HEK293 (cell line): ENCODE measurements around the gene COX6A2.
A peak's percentile ranks its signal among the peaks of the same experiment; 100 is the strongest.

ENCODE experiments used
- BCL11A ChIP-seq: fragments of 450-650 bp; formaldehyde crosslinking; IDR thresholded peaks from 2 replicates; pipeline ENCODE4 v1.5.1; 2016; ENCODE audit warnings: low read depth, missing biosample characterization, missing genetic modification characterization
- BCL11B ChIP-seq: fragments of 450-650 bp; formaldehyde crosslinking; IDR thresholded peaks from 2 replicates; pipeline ENCODE4 v1.5.1; 2016; ENCODE audit warnings: low read depth, missing biosample characterization, missing genetic modification characterization
- FEZF1 ChIP-seq: fragments of 450-650 bp; formaldehyde crosslinking; IDR thresholded peaks from 2 replicates; pipeline ENCODE4 v1.5.1; 2016; ENCODE audit warnings: missing biosample characterization, missing genetic modification characterization
- GFI1B ChIP-seq: fragments of 450-650 bp; formaldehyde crosslinking; IDR thresholded peaks from 2 replicates; pipeline ENCODE4 v1.5.1; 2016; ENCODE audit warnings: missing biosample characterization, missing genetic modification characterization
- GLI4 ChIP-seq: fragments of 450-650 bp; formaldehyde crosslinking; IDR thresholded peaks from 2 replicates; pipeline ENCODE4 v1.5.1; 2016; ENCODE audit warnings: missing biosample characterization, missing genetic modification characterization
- GLIS1 ChIP-seq: fragments of 450-650 bp; formaldehyde crosslinking; IDR thresholded peaks from 2 replicates; pipeline ENCODE4 v1.5.1; 2016; ENCODE audit warnings: missing biosample characterization, missing genetic modification characterization
- HOXA7 ChIP-seq: sonication (generic); formaldehyde crosslinking; IDR thresholded peaks from 2 replicates; pipeline ENCODE4 v1.8.1; 2022; ENCODE audit warnings: missing genetic modification reagents, borderline replicate concordance
- KLF8 ChIP-seq: fragments of 450-650 bp; formaldehyde crosslinking; IDR thresholded peaks from 2 replicates; pipeline ENCODE4 v1.5.1; 2016; ENCODE audit warnings: missing biosample characterization, missing genetic modification characterization
- OSR2 ChIP-seq: fragments of 450-650 bp; formaldehyde crosslinking; IDR thresholded peaks from 2 replicates; pipeline ENCODE4 v1.5.1; 2016; ENCODE audit warnings: missing biosample characterization, missing genetic modification characterization
- ZBTB11 ChIP-seq: fragments of 450-650 bp; formaldehyde crosslinking; conservative IDR thresholded peaks from 2 replicates; pipeline ENCODE4 v1.5.1; 2016; ENCODE audit warnings: low read depth, missing biosample characterization, missing genetic modification characterization
- ZBTB48 ChIP-seq: fragments of 450-650 bp; formaldehyde crosslinking; IDR thresholded peaks from 2 replicates; pipeline ENCODE4 v1.5.1; 2016; ENCODE audit warnings: missing biosample characterization, missing genetic modification characterization
- ZFP3 ChIP-seq: fragments of 450-650 bp; formaldehyde crosslinking; IDR thresholded peaks from 2 replicates; pipeline ENCODE4 v1.5.1; 2016; ENCODE audit warnings: low read depth, missing biosample characterization, missing genetic modification characterization
- ZNF140 ChIP-seq: fragments of 450-650 bp; formaldehyde crosslinking; IDR thresholded peaks from 2 replicates; pipeline ENCODE4 v1.5.1; 2016; ENCODE audit warnings: missing biosample characterization, missing genetic modification characterization
- ZNF19 ChIP-seq: fragments of 450-650 bp; formaldehyde crosslinking; IDR thresholded peaks from 2 replicates; pipeline ENCODE4; 2016; ENCODE audit warnings: missing biosample characterization, missing genetic modification characterization, low read depth
- ZNF239 ChIP-seq: fragments of 450-650 bp; formaldehyde crosslinking; IDR thresholded peaks from 2 replicates; pipeline ENCODE4 v1.5.1; 2016; ENCODE audit warnings: missing biosample characterization, missing genetic modification characterization
- ZNF266 ChIP-seq: fragments of 450-650 bp; formaldehyde crosslinking; IDR thresholded peaks from 2 replicates; pipeline ENCODE4 v1.5.1; 2016; ENCODE audit warnings: missing biosample characterization, missing genetic modification characterization, low read depth
- ZNF292 ChIP-seq: fragments of 450-650 bp; formaldehyde crosslinking; IDR thresholded peaks from 2 replicates; pipeline ENCODE4 v1.5.1; 2016; ENCODE audit warnings: low read depth, missing biosample characterization, missing genetic modification characterization, borderline replicate concordance
- ZNF324 ChIP-seq: fragments of 450-650 bp; formaldehyde crosslinking; IDR thresholded peaks from 2 replicates; pipeline ENCODE4 v1.5.1; 2016; ENCODE audit warnings: missing biosample characterization, missing genetic modification characterization
- ZNF394 ChIP-seq: fragments of 450-650 bp; formaldehyde crosslinking; IDR thresholded peaks from 2 replicates; pipeline ENCODE4 v1.5.1; 2016; ENCODE audit warnings: missing biosample characterization, missing genetic modification characterization, mild to moderate bottlenecking, moderate library complexity, borderline replicate concordance
- ZNF433 ChIP-seq: fragments of 450-650 bp; formaldehyde crosslinking; IDR thresholded peaks from 2 replicates; pipeline ENCODE4 v1.5.1; 2016; ENCODE audit warnings: missing biosample characterization, missing genetic modification characterization, low read depth
- ZNF521 ChIP-seq: fragments of 450-650 bp; formaldehyde crosslinking; IDR thresholded peaks from 2 replicates; pipeline ENCODE4 v1.5.1; 2017; ENCODE audit warnings: missing biosample characterization, mild to moderate bottlenecking, missing genetic modification characterization
- ZNF529 ChIP-seq: fragments of 450-650 bp; formaldehyde crosslinking; IDR thresholded peaks from 2 replicates; pipeline ENCODE4 v1.5.1; 2017; ENCODE audit warnings: missing genetic modification characterization, missing biosample characterization; ENCODE audit not compliant: insufficient replicate concordance
- ZNF530 ChIP-seq: fragments of 450-650 bp; formaldehyde crosslinking; IDR thresholded peaks from 2 replicates; pipeline ENCODE4 v1.5.1; 2016; ENCODE audit warnings: low read depth, missing biosample characterization, missing genetic modification characterization
- ZNF544 ChIP-seq: fragments of 450-650 bp; formaldehyde crosslinking; IDR thresholded peaks from 2 replicates; pipeline ENCODE4 v1.5.0; 2017; ENCODE audit warnings: missing biosample characterization, missing genetic modification characterization
- ZNF548 ChIP-seq: fragments of 450-650 bp; formaldehyde crosslinking; IDR thresholded peaks from 2 replicates; pipeline ENCODE4 v1.5.1; 2016; ENCODE audit warnings: missing biosample characterization, missing genetic modification characterization
- ZNF580 ChIP-seq: fragments of 450-650 bp; formaldehyde crosslinking; IDR thresholded peaks from 2 replicates; pipeline ENCODE4 v1.5.1; 2016; ENCODE audit warnings: missing biosample characterization, missing genetic modification characterization
- ZNF610 ChIP-seq: fragments of 450-650 bp; formaldehyde crosslinking; IDR thresholded peaks from 2 replicates; pipeline ENCODE4 v1.5.1; 2016; ENCODE audit warnings: missing biosample characterization, missing genetic modification characterization, borderline replicate concordance
- ZNF623 ChIP-seq: fragments of 450-650 bp; formaldehyde crosslinking; IDR thresholded peaks from 2 replicates; pipeline ENCODE4 v1.5.1; 2016; ENCODE audit warnings: missing biosample characterization, missing genetic modification characterization
- ZNF654 ChIP-seq: fragments of 450-650 bp; formaldehyde crosslinking; IDR thresholded peaks from 2 replicates; pipeline ENCODE4 v1.5.1; 2016; ENCODE audit warnings: low read depth, missing biosample characterization, missing genetic modification characterization
- ZNF660 ChIP-seq: fragments of 450-650 bp; IDR thresholded peaks from 2 replicates; pipeline ENCODE4 v1.5.1; 2018; ENCODE audit warnings: missing biosample characterization, mild to moderate bottlenecking, missing genetic modification characterization
- ZNF664 ChIP-seq: fragments of 450-650 bp; formaldehyde crosslinking; IDR thresholded peaks from 2 replicates; pipeline ENCODE4 v1.5.1; 2016; ENCODE audit warnings: missing biosample characterization, missing genetic modification characterization
- ZNF677 ChIP-seq: fragments of 450-650 bp; IDR thresholded peaks from 2 replicates; pipeline ENCODE4 v1.5.0; 2018; ENCODE audit warnings: missing biosample characterization, mild to moderate bottlenecking, missing genetic modification characterization, moderate library complexity
- ZNF707 ChIP-seq: fragments of 450-650 bp; formaldehyde crosslinking; IDR thresholded peaks from 2 replicates; pipeline ENCODE4 v1.5.1; 2016; ENCODE audit warnings: missing biosample characterization, missing genetic modification characterization
- ZNF830 ChIP-seq: fragments of 450-650 bp; IDR thresholded peaks from 2 replicates; pipeline ENCODE4 v1.5.0; 2018; ENCODE audit warnings: missing biosample characterization, missing genetic modification characterization, low read depth, mild to moderate bottlenecking, moderate library complexity
- ZSCAN4 ChIP-seq: fragments of 450-650 bp; formaldehyde crosslinking; IDR thresholded peaks from 2 replicates; pipeline ENCODE4 v1.5.1; 2017; ENCODE audit warnings: missing biosample characterization, missing genetic modification characterization
- TF ChIP-seq, protein P1 (sequence below): fragments of 450-650 bp; formaldehyde crosslinking; IDR thresholded peaks from 2 replicates; pipeline ENCODE4 v1.5.1; 2016; ENCODE audit warnings: missing biosample characterization, missing genetic modification characterization

The COX6A2 gene

GRCh38 chr16:31471875-31472708 is 43.9 kb upstream of the COX6A2 start, which contains the start of gene TGFB1I1 (continued):
- TF ChIP-seq ZBTB48 (tag by site-specific recombination) (peak; percentile 77; the same call in 1 of the 2 replicates), OSR2 (tag by site-specific recombination) (no peak), ZNF830 (no peak), ZNF324 (tag by site-specific recombination) (0 out of 2 replicates have a peak, but pooled peaks have one; percentile 38), ZNF654 (no peak), GFI1B (tag by site-specific recombination) (no peak), ZNF433 (no peak), ZNF19 (tag by site-specific recombination) (no peak), ZFP3 (tag by site-specific recombination) (no peak), ZNF140 (tag by site-specific recombination) (no peak), ZNF623 (no peak), GLIS1 (tag by site-specific recombination) (peak; percentile 38; the same call in 1 of the 2 replicates), ZNF660 (no peak), GLI4 (tag by site-specific recombination) (no peak), ZSCAN4 (no peak), ZNF707 (tag by site-specific recombination) (no peak), ZNF548 (tag by site-specific recombination) (no peak), ZNF394 (tag by site-specific recombination) (no peak), KLF8 (tag by site-specific recombination) (peak; percentile 81), ZNF544 (no peak), ZNF292 (tag by site-specific recombination) (no peak), ZNF521 (tag by site-specific recombination) (no peak), ZNF664 (tag by site-specific recombination) (no peak), ZBTB11 (tag by site-specific recombination) (peak; percentile 31; the same call in 1 of the 2 replicates), HOXA7 (CRISPR knock-in tag) (no peak), BCL11B (tag by site-specific recombination) (no peak), ZNF677 (tag by site-specific recombination) (no peak), ZNF580 (tag by site-specific recombination) (no peak), ZNF530 (tag by site-specific recombination) (no peak), ZNF529 (no peak), ZNF266 (tag by site-specific recombination) (no peak), ZNF610 (tag by site-specific recombination) (0 out of 2 replicates have a peak, but pooled peaks have one; percentile 17), BCL11A (tag by site-specific recombination) (no peak), FEZF1 (tag by site-specific recombination) (no peak), ZNF239 (no peak)
- TF ChIP-seq, protein P1, sequence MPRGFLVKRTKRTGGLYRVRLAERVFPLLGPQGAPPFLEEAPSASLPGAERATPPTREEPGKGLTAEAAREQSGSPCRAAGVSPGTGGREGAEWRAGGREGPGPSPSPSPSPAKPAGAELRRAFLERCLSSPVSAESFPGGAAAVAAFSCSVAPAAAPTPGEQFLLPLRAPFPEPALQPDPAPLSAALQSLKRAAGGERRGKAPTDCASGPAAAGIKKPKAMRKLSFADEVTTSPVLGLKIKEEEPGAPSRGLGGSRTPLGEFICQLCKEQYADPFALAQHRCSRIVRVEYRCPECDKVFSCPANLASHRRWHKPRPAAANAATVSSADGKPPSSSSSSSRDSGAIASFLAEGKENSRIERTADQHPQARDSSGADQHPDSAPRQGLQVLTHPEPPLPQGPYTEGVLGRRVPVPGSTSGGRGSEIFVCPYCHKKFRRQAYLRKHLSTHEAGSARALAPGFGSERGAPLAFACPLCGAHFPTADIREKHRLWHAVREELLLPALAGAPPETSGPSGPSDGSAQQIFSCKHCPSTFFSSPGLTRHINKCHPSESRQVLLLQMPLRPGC (tag by site-specific recombination): no peak; the same call in 1 of the 2 replicates
